ENCODE results near the gene TUSC2.

Gene TUSC2

GRCh38 chr3:50340448-50341329, 12.7 kb upstream of the TUSC2 start, which contains the start of gene RASSF1:
TSS of gene RASSF1 (minus strand) at chr3:50340836. CDS start at chr3:50340805, 31 bp downstream.
- peak; percentile 57 for DNase-seq (ENCODE audit: low read depth)
- TF ChIP-seq, protein P1, sequence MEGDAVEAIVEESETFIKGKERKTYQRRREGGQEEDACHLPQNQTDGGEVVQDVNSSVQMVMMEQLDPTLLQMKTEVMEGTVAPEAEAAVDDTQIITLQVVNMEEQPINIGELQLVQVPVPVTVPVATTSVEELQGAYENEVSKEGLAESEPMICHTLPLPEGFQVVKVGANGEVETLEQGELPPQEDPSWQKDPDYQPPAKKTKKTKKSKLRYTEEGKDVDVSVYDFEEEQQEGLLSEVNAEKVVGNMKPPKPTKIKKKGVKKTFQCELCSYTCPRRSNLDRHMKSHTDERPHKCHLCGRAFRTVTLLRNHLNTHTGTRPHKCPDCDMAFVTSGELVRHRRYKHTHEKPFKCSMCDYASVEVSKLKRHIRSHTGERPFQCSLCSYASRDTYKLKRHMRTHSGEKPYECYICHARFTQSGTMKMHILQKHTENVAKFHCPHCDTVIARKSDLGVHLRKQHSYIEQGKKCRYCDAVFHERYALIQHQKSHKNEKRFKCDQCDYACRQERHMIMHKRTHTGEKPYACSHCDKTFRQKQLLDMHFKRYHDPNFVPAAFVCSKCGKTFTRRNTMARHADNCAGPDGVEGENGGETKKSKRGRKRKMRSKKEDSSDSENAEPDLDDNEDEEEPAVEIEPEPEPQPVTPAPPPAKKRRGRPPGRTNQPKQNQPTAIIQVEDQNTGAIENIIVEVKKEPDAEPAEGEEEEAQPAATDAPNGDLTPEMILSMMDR (conservative IDR thresholded peaks at IDR 0.05; ENCODE audit: low read length) = no peak
- peak within 1 kb of the TSS; percentile 70 for H3K4me3 ChIP-seq (ENCODE audit: low read length)

- DNase-seq (ENCODE audit: low read depth) = no peak
- TF ChIP-seq, protein P1 (conservative IDR thresholded peaks at IDR 0.05; ENCODE audit: low read length) = no peak
- peak overlapping the region; percentile 70 for H3K4me3 ChIP-seq (ENCODE audit: low read length)
These were observed 12.1 kb upstream of the TUSC2 start for GRCh38 chr3:50340147-50340447.

DNA sequence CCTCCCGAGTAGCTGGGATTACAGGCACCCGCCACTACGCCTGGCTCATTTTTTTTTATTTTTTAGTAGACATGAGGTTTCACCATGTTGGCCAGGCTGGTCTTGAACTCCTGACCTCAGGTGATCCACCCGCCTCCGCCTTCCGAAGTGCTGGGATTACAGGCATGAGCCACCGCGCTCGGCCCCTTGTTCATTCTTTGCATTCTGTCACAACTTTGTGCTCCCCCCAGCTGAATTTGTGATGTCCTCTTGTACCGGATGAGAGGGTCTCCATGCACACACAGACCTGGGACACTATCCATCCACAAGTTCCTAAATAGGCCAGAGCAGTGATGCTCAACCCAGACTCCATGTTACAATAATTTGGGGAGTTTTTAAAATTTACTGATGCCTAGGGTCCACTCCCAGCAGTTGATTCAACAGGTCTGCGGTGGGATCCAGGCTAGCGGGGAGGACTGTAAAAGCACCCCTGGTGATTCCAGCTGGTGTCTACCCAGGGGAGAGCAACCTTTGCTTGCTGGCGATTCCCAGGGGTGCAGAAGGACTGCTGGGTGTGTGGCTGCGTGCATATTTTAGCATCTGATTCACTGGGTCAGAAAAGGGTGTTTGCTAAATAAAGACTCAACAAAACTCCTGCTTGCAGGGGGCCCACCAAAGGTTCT, 11.6 kb upstream of the TUSC2 start:
- TF ChIP-seq, protein P1 (conservative IDR thresholded peaks at IDR 0.05; ENCODE audit: low read length) = no peak
- DNase-seq (ENCODE audit: low read depth) = peak; percentile 70
- peak overlapping the region; percentile 70 for H3K4me3 ChIP-seq (ENCODE audit: low read length)

GRCh38 chr3:50338965-50339364, 10.9 kb upstream of the TUSC2 start:
- peak overlapping the region; percentile 26 for H3K4me3 ChIP-seq (ENCODE audit: low read length)
- TF ChIP-seq, protein P1 (conservative IDR thresholded peaks at IDR 0.05; ENCODE audit: low read length) = no peak
- no peak for DNase-seq (ENCODE audit: low read depth)

- TF ChIP-seq, protein P1 (conservative IDR thresholded peaks at IDR 0.05; ENCODE audit: low read length) = no peak
- DNase-seq (ENCODE audit: low read depth) = peak; percentile 99
- peak overlapping the region; percentile 94 for H3K4me3 ChIP-seq (ENCODE audit: low read length)
These were observed 9.3 kb upstream of the TUSC2 start for GRCh38 chr3:50337175-50337861.

GRCh38 chr3:50336452-50337174, 8.6 kb upstream of the TUSC2 start:
- TF ChIP-seq, protein P1 (conservative IDR thresholded peaks at IDR 0.05; ENCODE audit: low read length) = no peak; the same call in 1 of the 2 replicates
- DNase-seq (ENCODE audit: low read depth) = peak; percentile 25
- peak overlapping the region; percentile 94 for H3K4me3 ChIP-seq (ENCODE audit: low read length)

Measured in AG10803 (cell line).